Measurements from ENCODE around the gene GINS1.

The GINS1 gene

GRCh38 chr20:25407311-25408169 lies at the start of gene GINS1:
Gene GINS1, plus strand, starts transcription at chr20:25407673. Its CDS starts 148 bp downstream, at chr20:25407821.
- DNase-seq, result peak; percentile 73 to 81

GRCh38 chr20:25360631-25361286 lies 46.7 kb upstream of the GINS1 start:
- no peak for DNase-seq

DNA sequence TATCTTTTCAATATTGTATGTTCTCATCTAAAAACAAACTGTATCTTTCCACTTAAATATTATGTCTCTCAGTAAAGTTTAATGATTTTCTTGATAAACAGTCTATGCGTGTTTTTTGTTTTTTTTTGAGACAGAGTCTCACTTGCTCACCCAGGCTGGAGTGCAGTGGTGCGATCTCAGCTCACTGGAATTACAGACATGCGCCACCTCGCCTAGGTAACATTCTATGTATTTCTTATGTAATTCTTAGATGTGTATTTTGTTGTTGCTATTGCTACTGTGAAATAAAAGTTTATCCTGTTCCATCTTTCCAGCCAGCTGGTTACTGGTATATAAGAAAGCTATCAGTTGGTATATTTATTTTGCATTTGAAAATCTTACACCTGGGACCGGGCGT lies 46.2 kb upstream of the GINS1 start:
- no peak for DNase-seq

DNA sequence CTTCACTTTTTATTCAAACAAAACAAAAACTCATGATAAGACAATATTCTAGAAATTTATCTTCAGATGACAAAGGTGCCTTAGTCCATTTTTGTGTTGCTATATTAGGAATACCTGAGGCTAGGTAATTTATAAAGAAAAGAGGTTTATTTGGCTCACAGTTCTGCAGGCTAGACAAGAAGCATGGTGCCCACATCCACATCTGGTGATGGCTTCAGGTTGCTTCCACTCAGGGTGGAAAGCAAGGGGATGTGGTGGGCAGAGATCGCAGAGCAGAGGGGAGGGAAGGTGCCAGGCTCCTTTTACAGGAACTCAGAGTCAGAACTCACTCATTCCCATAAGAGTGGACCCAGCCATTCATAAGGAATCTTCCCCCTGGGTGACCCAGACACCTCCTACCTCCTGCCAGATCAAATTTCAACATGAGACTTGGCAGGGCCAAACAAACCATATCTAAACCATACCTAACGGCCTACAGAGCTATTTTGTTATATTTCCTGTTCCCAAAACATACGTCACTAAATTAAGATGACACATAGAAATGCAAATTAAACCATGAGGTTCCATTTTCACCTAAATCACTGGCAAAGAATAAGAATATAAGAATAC lies 43.2 kb upstream of the GINS1 start:
- no peak for DNase-seq

DNA sequence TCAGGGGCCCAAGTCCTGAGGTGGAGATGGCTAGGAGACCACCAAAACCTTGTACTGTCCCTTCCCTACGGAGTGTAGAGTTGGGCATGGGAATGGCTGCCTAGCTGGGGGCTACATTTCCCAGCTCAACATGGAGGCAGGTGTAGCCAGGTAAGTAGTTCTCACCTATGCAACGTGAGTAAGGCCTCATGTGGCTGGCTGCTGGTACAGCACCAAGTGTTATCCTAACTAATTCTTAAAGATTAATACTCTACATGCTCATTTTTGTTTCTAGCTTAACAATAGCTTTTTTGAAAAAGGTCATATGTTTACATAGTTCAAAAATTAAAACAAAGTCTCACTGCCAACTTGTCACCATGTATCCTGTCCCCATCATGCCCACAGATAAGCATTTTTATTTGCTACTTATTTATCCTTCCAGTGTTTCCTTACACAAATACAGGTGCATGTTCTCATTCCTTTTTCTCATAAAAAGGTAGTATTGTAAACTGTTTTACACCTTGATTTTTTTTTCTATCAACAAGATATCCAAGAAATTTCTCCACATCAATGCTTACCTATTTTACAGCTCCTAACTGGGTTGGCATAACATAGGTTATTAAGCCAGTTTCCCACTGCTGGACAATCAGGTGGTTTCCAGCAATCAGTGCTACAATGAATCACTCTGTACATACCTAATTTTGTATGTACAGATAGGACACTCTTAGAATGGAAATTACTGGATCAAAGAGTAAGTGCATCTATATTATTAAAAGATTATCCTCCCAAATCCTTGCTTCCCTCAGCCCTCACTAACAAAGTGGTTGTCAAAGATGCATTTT lies 42.4 kb upstream of the GINS1 start:
- DNase-seq, result no peak

- no peak for DNase-seq
Observed at GRCh38 chr20:25368526-25368925, 38.9 kb upstream of the GINS1 start.

DNA sequence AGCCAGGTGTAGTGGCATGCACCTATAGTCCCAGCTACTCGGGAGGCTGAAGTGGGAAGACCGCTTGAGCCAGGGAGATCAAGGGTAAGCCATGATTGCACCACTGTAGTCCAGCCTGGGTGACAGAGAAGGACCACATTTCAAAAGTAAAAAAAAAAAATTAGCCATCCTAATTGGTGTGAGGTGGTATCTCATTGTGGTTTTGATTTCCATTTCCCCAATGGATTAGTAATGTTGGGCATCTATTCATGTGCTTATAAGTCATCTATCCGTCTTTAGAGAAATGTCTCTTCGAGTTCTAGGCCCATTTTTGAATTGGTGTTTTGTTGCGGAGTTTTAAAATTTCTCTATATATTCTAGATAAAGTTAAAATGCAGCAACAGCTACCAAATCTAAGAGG lies 38.5 kb upstream of the GINS1 start:
- DNase-seq, result no peak

DNA sequence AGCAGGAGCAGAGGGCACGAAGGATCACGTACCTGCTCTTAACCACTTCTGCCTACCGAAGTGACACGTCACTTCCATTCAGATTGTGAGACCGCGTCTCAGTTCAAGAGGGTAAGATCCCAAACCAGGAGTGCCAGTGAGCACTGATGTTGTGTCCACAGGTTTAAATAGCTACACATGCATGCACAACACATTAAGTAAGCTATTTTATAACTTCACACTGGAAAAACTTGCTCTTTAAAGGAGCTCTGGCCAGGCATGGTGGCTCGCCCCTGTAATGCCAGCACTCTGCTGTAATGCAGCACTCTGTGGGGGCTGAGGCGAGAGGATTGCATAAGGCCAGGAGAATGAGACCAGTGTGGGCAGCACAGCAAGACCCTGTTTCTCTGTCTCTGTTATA lies 37.9 kb upstream of the GINS1 start:
- no peak for DNase-seq

- DNase-seq, result no peak
Observed at GRCh38 chr20:25369971-25370370, 37.5 kb upstream of the GINS1 start.

- no peak for DNase-seq
Observed at GRCh38 chr20:25372584-25373336, 34.7 kb upstream of the GINS1 start.

GRCh38 chr20:25374842-25375241 lies 32.6 kb upstream of the GINS1 start:
- no peak for DNase-seq

- DNase-seq, result no peak
Observed at GRCh38 chr20:25376236-25376635, 31.2 kb upstream of the GINS1 start.

DNA sequence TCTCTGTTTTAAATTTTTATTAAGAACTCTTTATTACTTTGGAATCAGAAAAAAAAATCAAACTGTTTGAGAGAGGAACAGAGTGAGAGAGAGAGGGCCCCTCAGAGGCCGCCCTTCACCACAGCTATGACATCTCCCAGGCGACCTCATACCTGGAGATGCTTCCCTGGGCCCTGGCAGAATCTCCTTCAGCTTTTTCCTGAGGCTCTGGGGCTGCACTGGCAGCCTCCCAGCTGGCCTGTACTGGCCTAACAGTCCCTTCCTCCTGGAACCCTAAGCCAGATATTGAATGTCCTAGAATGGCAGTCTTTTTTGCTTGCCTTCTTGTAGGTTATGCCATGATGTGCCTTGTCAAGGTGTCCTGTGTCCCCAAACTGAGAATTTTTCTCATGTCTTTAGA lies 30.6 kb upstream of the GINS1 start:
- no peak for DNase-seq

- DNase-seq, result no peak
Observed at GRCh38 chr20:25378189-25378883, 29.1 kb upstream of the GINS1 start.

DNA sequence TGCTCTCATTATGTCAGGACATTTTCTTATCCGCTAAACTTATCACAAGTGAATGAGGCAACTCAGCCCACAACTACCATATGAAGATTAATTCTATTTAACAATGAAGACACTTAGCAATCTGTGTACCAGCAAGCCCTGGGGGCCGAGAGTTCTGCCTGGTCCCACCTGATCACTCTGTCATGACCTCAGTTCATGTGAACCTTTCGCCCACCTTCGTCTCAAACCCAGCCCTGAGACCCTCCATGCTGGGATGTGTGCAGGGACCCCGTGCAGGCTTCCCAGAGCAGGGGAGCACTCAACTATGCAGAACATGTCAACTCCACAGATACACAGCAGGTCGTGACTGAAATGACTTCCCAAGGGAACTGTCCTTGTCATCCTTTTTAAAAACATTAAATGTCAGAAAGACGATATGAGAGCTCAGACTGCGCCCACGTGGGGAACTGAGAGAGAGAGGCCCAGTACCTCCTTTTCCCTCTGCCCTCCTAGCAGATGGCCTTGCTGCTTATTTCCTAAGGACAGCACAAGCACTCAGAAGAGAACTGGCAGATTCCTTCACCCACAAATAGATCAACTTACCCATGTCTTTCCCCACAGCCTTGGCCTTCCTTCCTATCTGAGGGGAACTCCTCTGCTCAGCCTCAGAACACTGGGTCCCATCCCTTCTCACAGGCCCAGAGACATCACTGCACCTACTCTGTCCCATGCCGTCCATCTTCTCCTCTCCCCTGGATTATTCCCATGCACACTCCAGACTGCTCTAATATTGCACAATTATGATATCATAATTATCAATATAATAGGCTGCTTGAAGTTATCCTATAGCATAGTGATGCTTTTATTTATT lies 28.4 kb upstream of the GINS1 start:
- DNase-seq, result no peak

DNA sequence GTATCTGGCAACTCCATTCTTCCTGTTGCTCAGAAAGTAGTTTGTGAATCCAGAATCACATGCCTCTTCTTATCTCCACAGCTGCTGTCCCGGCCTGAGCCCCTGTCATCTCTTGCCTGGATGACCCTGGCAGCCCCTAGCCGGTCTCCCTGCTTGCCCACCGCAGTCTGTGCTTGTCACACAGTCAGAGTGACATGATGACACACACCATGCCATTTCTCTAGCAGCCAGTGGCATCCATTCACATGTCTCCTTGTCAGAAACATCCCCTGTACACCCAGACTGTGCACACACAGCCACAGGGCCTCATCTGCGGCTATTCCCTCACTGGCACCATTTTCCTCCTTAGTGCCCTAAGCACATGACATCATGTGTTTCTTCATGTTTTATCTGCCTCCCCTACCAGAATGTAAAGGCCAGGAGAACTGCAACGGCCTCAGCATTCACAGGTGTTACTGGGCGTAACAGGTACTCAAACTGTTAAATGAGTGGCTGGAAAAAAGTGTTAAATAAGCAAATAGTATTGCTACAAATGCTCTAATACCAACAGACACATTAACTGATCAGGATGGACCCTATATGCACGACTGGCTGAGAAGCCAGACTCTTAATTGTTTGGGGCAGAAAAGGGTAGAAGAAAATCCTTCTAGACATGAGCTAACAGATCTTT lies 26.4 kb upstream of the GINS1 start:
- no peak for DNase-seq

DNA sequence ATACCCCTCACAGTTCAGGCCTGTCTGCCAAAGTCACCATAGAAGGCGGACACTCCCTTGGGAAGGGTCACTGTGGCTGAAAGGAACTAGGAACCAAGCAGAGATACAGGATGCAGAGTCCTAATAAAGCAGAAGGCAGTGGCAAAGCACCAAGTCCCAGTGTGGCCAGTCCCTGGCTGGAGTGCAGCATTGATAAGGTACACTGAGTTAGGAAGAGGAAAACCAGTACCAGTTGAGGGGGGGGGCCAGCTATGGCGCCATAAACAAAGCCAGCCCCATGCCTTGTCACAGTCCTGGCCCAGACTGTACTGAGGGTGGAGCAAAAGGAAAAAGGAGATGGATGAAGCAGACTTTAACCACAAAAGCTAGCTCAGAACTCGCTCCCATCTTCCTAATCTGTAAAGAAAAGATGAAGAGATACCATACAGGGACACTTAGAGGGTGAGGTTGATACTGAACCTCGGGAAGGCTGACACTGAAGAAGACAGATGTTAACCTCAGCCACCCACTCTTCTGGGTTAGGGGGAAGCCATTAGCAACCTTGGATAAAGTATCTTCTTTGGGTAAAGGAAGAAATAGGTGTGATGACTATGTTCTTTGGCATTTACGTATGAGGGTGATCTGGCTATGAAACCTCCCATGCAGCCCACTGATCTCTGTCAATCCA lies 24.6 kb upstream of the GINS1 start:
- DNase-seq, result no peak

DNA sequence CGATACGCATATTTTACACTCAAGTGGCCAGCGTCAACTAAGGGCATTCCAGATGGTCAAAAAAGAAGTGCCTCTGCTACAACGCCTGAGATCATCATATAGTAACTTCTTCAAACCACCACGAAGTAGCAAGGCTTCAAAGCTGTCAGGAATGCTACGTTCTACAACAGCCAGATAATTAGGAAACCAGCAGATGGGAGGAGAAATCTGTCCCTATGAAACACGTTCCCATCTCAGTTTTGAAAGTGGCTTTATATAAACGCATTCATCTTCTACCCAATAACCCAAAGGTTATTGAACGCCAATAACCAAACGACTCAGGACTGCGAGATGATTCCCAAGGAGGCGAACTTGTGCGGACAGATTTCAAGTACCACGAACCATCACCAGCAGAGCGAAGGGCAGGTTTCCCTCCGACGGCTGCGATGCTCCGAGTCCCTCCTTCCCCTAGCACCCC lies 18.0 kb upstream of the GINS1 start:
- no peak for DNase-seq

DNA sequence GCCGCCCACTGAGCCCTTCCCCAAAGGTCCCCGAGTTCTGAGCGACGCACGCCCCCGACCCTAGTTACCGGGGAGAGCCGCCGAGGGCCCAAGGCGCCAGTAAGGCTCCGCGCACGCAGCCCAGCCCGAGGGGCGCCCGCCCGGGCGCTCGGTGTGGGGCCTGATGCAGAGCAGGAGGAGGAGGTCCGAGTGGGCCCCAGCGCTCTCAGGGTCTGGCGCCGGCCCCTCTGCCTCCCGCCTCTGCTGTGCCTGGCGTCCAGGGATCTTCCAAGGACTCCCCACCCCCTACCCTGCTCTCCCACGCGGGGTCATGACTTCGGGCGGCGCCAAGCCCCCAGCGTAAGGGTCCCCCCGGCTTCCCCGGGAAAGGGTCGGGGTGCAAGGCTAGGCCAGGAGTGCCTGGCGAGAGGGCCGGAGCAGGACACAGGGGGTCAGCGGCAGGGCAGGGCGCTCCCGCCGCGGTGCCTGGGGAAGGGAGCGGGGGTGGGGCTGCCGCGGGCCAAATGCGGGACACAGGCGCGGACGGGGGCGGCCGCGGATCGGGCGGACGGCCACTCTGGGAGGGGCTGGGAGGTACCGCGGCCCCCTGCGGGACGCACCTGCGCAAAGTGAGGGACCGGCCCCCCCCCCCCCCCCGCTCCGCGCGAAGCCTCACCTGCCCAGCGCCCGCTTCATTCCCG lies 17.5 kb upstream of the GINS1 start:
- peak in 1 of 2 donors; percentile 3 for DNase-seq
